ENCODE measurements around the gene ZNF837. TPM values are rescaled to one million over a fixed set of nuclear protein-coding genes. Genes with fewer than 3 reads are reported as not detected.

ZNF837 gene
- total RNA-seq, 1 donor from 2014 or later = 1.4 TPM

GRCh38 chr19:58351990-58352755 lies 28.7 kb downstream of the ZNF837 start:
- H3K36me3 ChIP-seq = no peaks in the 10 kb centered on the region
- no peak for DNase-seq (ENCODE audit: low spot score)
- no peak overlapping the region for H3K4me2 ChIP-seq
- H4K20me1 ChIP-seq (ENCODE audit: low read depth) = no peaks in the 10 kb centered on the region
- H3K4me1 ChIP-seq = peaks cover 6% of the 10 kb centered on the region
- H3K4me1 Mint-ChIP-seq = peaks cover 8% of the 10 kb centered on the region
- no peak overlapping the region for H3K4me3 ChIP-seq
- H3K27ac ChIP-seq = no peak overlapping the region
- TF ChIP-seq EZH2 (IDR thresholded peaks at IDR 0.05) = no peak
- no peak for TF ChIP-seq EZH2phosphoT487 (IDR thresholded peaks at IDR 0.05)
- no peak for TF ChIP-seq CTCF (IDR thresholded peaks at IDR 0.05)
- H3F3A ChIP-seq (ENCODE audit: low read depth) = no peaks in the 10 kb centered on the region
- peaks cover 3% of the 10 kb centered on the region for H3K27me3 ChIP-seq
- peak overlapping the region; percentile 79 for H3K4me3 Mint-ChIP-seq
- H3K27me3 Mint-ChIP-seq (ENCODE audit: insufficient read depth, low read depth) = peaks cover 15% of the 10 kb centered on the region
- H3K9me3 Mint-ChIP-seq = no peaks in the 10 kb centered on the region
- H3K9ac ChIP-seq = no peak overlapping the region
- H3K27ac Mint-ChIP-seq = peak overlapping the region; percentile 68
- peaks cover 5% of the 10 kb centered on the region for H3K36me3 Mint-ChIP-seq
- H3K9me3 ChIP-seq (ENCODE audit: low read depth) = no peaks in the 10 kb centered on the region
- no peaks in the 10 kb centered on the region for H3K79me2 ChIP-seq (ENCODE audit: low read depth)
- H2AFZ ChIP-seq (replicated peaks) = no peak overlapping the region

GRCh38 chr19:58351558-58351878 lies 29.3 kb downstream of the ZNF837 start:
- Histone ChIP-seq H3K27me3 (peaks cover 9% of the 10 kb centered on the region), H2AFZ (replicated peaks) (no peak overlapping the region), H3K27ac (no peak overlapping the region), H3F3A (ENCODE audit: low read depth) (no peaks in the 10 kb centered on the region), H3K9me3 (ENCODE audit: low read depth) (no peaks in the 10 kb centered on the region), H3K4me3 (no peak overlapping the region), H3K79me2 (ENCODE audit: low read depth) (no peaks in the 10 kb centered on the region), H3K36me3 (no peaks in the 10 kb centered on the region), H3K4me2 (no peak overlapping the region), H3K4me1 (peaks cover 6% of the 10 kb centered on the region), H4K20me1 (ENCODE audit: low read depth) (no peaks in the 10 kb centered on the region), H3K9ac (no peak overlapping the region)
- DNase-seq (ENCODE audit: low spot score) = no peak
- Mint-ChIP-seq H3K4me1 (peaks cover 11% of the 10 kb centered on the region), H3K36me3 (peaks cover 5% of the 10 kb centered on the region), H3K9me3 (no peaks in the 10 kb centered on the region), H3K27me3 (ENCODE audit: insufficient read depth, low read depth) (peaks cover 15% of the 10 kb centered on the region), H3K27ac (no peak overlapping the region), H3K4me3 (no peak overlapping the region)
- TF ChIP-seq EZH2 (IDR thresholded peaks at IDR 0.05) (no peak), EZH2phosphoT487 (IDR thresholded peaks at IDR 0.05) (no peak), CTCF (IDR thresholded peaks at IDR 0.05) (no peak)

GRCh38 chr19:58350871-58351557 lies 29.8 kb downstream of the ZNF837 start:
- H3K9me3 Mint-ChIP-seq = no peaks in the 10 kb centered on the region
- peaks cover 14% of the 10 kb centered on the region for H3K27me3 ChIP-seq
- peaks cover 6% of the 10 kb centered on the region for H3K4me1 ChIP-seq
- H3K36me3 ChIP-seq = no peaks in the 10 kb centered on the region
- H3K4me2 ChIP-seq = no peak overlapping the region
- peaks cover 17% of the 10 kb centered on the region for H3K27me3 Mint-ChIP-seq (ENCODE audit: insufficient read depth, low read depth)
- no peaks in the 10 kb centered on the region for H4K20me1 ChIP-seq (ENCODE audit: low read depth)
- no peak overlapping the region for H3K4me3 ChIP-seq
- H3K4me1 Mint-ChIP-seq = peaks cover 13% of the 10 kb centered on the region
- H3F3A ChIP-seq (ENCODE audit: low read depth) = no peaks in the 10 kb centered on the region
- DNase-seq (ENCODE audit: low spot score) = no peak
- H3K27ac ChIP-seq = no peak overlapping the region
- no peak overlapping the region for H3K9ac ChIP-seq
- no peaks in the 10 kb centered on the region for H3K79me2 ChIP-seq (ENCODE audit: low read depth)
- H3K27ac Mint-ChIP-seq = no peak overlapping the region
- H2AFZ ChIP-seq (replicated peaks) = no peak overlapping the region
- H3K4me3 Mint-ChIP-seq = no peak overlapping the region
- H3K9me3 ChIP-seq (ENCODE audit: low read depth) = no peaks in the 10 kb centered on the region
- peaks cover 5% of the 10 kb centered on the region for H3K36me3 Mint-ChIP-seq
- TF ChIP-seq EZH2 (IDR thresholded peaks at IDR 0.05) (no peak), CTCF (IDR thresholded peaks at IDR 0.05) (no peak), EZH2phosphoT487 (IDR thresholded peaks at IDR 0.05) (no peak)
